B cell (primary cell): ENCODE results near the gene THY1.

Experiments used
- EZH2 ChIP-seq: IDR thresholded peaks from 2 replicates; pipeline ENCODE4 v1.6.1; 2012; ENCODE audit warnings: borderline replicate concordance, low read depth, mild to moderate bottlenecking, moderate library complexity, low read length; ENCODE audit not compliant: insufficient read depth, poor library complexity, severe bottlenecking
- TF ChIP-seq, protein P1 (sequence below): fragments of 200-600 bp; IDR thresholded peaks from one replicate; pipeline ENCODE4 v1.8.0; 2022; ENCODE audit warnings: antibody characterized with exemption, mild to moderate bottlenecking

DNA sequence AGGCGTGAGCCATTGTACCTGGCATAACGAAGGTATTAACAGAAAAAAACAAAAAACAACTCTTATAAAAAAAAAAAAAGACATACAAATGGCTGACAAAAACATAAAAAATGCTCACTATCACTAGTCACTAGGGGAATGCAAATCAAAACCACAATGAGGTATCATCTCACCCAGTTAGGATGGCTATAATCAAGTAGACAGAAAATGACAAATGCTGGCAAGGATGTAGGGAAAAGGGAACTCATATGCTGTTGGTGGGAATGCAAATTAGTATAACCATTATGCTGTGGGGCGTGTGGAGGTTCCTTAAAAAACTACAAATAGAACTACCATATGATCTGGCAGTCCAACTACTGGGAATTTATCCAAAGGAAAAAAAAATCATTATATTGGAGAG is 17.0 kb downstream of the THY1 start:
- TF ChIP-seq, protein P1, sequence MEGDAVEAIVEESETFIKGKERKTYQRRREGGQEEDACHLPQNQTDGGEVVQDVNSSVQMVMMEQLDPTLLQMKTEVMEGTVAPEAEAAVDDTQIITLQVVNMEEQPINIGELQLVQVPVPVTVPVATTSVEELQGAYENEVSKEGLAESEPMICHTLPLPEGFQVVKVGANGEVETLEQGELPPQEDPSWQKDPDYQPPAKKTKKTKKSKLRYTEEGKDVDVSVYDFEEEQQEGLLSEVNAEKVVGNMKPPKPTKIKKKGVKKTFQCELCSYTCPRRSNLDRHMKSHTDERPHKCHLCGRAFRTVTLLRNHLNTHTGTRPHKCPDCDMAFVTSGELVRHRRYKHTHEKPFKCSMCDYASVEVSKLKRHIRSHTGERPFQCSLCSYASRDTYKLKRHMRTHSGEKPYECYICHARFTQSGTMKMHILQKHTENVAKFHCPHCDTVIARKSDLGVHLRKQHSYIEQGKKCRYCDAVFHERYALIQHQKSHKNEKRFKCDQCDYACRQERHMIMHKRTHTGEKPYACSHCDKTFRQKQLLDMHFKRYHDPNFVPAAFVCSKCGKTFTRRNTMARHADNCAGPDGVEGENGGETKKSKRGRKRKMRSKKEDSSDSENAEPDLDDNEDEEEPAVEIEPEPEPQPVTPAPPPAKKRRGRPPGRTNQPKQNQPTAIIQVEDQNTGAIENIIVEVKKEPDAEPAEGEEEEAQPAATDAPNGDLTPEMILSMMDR: no peak
- TF ChIP-seq EZH2: no peak
